ENCODE data around the gene SPATA24. TPM values are rescaled to one million over a fixed set of nuclear protein-coding genes. Genes with fewer than 3 reads are reported as not detected.

The SPATA24 gene
- total and polyA plus RNA-seq, 2 of the 8 experiments (the other 6 are each of a cell fraction or from before 2014, with no cell fraction given), result 5.8 to 9.4 TPM

- TF ChIP-seq CHD7 (IDR thresholded peaks at IDR 0.05; ENCODE audit: insufficient replicate concordance, low read length), result no peak
- no peak for TF ChIP-seq TEAD4 (IDR thresholded peaks at IDR 0.05; ENCODE audit: low read depth, low read length)
- no peak for TF ChIP-seq JUN (IDR thresholded peaks at IDR 0.05; ENCODE audit: low read depth, low read length)
- no peak for TF ChIP-seq CTBP2 (IDR thresholded peaks at IDR 0.05; ENCODE audit: borderline replicate concordance, insufficient read depth, insufficient read length, low read length)
- TF ChIP-seq CBX8 (IDR thresholded peaks at IDR 0.05; ENCODE audit: borderline replicate concordance, low read depth, low read length), result no peak
Measured at GRCh38 chr5:139426203-139426885, 22.5 kb upstream of the SPATA24 start (continued).

Measured in H1 (cell line).